A549 (cell line): ENCODE results near the gene TRPM4.

ENCODE experiments used
- CBX8 ChIP-seq: fragments of 200-600 bp; sonication (generic); IDR thresholded peaks from 2 replicates; pipeline ENCODE4 v1.6.1; 2016
- CTCF ChIP-seq: fragments of >200 bp; sonication (Bioruptor Twin); formaldehyde crosslinking; IDR thresholded peaks from 3 replicates; pipeline ENCODE4 v1.5.1; 2016
- MAX ChIP-seq: IDR thresholded peaks from 2 replicates; pipeline ENCODE4 v1.6.1; 2012
- POLR2A ChIP-seq: IDR thresholded peaks from 2 replicates; pipeline ENCODE4 v1.6.1; 2012; ENCODE audit warnings: mild to moderate bottlenecking, low read length
- RAD21 ChIP-seq, 2 experiments: fragments of >200 bp in 1 of 2; sonication (Bioruptor Twin) in 1 of 2; formaldehyde crosslinking in 1 of 2; IDR thresholded peaks in 1 of 2; conservative IDR thresholded peaks in 1 of 2; 2 replicates in 1 of 2; 3 replicates in 1 of 2; pipeline ENCODE4 v1.6.1; 2012 to 2018; ENCODE audit warnings: inconsistent platforms in 1 of 2
- USF2 ChIP-seq: fragments of 450-650 bp; IDR thresholded peaks from 2 replicates; pipeline ENCODE4 v1.6.1; 2014; ENCODE audit warnings: antibody characterized with exemption

- TF ChIP-seq CBX8 (no peak), CTCF (no peak), USF2 (no peak), RAD21 (conservative IDR thresholded peaks at IDR 0.05 in 1 of 2, IDR thresholded peaks at IDR 0.05 in 1 of 2) (no peak), MAX (no peak), POLR2A (no peak)
Observed at GRCh38 chr19:49233163-49233562, 75.6 kb downstream of the TRPM4 start.
